Activated gamma-delta T cell (primary cell): ENCODE measurements around the gene NPIPA5.
"Not testable (repeated sequence)": the region's sequence is repeated elsewhere in the genome, so short reads cannot be mapped to it uniquely, and the experiment has no call there.

Source experiments
- DNase-seq: peaks from one replicate; lab custom pipeline; 2025; lab: John Stamatoyannopoulos, UW

Gene NPIPA5

GRCh38 chr16:15389916-15390315, 11.8 kb upstream of the NPIPA5 start:
- not testable (repeated sequence) for DNase-seq

- DNase-seq: not testable (repeated sequence)
Observed at GRCh38 chr16:15388060-15388459, 10.0 kb upstream of the NPIPA5 start.

GRCh38 chr16:15382810-15383209, 4.7 kb upstream of the NPIPA5 start:
- not testable (repeated sequence) for DNase-seq

GRCh38 chr16:15357495-15357894, 20.6 kb downstream of the NPIPA5 start:
- DNase-seq: not testable (repeated sequence)

GRCh38 chr16:15354846-15355245, 23.2 kb downstream of the NPIPA5 start:
- DNase-seq: not testable (repeated sequence)

GRCh38 chr16:15352852-15353251, 25.2 kb downstream of the NPIPA5 start:
- not testable (repeated sequence) for DNase-seq

- not testable (repeated sequence) for DNase-seq
Observed at GRCh38 chr16:15351745-15352144, 26.3 kb downstream of the NPIPA5 start.

GRCh38 chr16:15351251-15351650, 26.8 kb downstream of the NPIPA5 start:
- not testable (repeated sequence) for DNase-seq

GRCh38 chr16:15348721-15349120, 29.4 kb downstream of the NPIPA5 start:
- DNase-seq: not testable (repeated sequence)

GRCh38 chr16:15342337-15342736, 35.8 kb downstream of the NPIPA5 start:
- DNase-seq: not testable (repeated sequence)

GRCh38 chr16:15338986-15339385, 39.1 kb downstream of the NPIPA5 start:
- not testable (repeated sequence) for DNase-seq

GRCh38 chr16:15337974-15338605, 40.0 kb downstream of the NPIPA5 start:
- not testable (repeated sequence) for DNase-seq

GRCh38 chr16:15335609-15336008, 42.5 kb downstream of the NPIPA5 start:
- DNase-seq: not testable (repeated sequence)

GRCh38 chr16:15333969-15334368, 44.1 kb downstream of the NPIPA5 start:
- DNase-seq: not testable (repeated sequence)

GRCh38 chr16:15330978-15331377, 47.1 kb downstream of the NPIPA5 start:
- DNase-seq: not testable (repeated sequence)

- DNase-seq: not testable (repeated sequence)
Observed at GRCh38 chr16:15324954-15325353, 53.1 kb downstream of the NPIPA5 start.

- not testable (repeated sequence) for DNase-seq
Observed at GRCh38 chr16:15323373-15323772, 54.7 kb downstream of the NPIPA5 start.

- DNase-seq: not testable (repeated sequence)
Observed at GRCh38 chr16:15321221-15321620, 56.9 kb downstream of the NPIPA5 start.

GRCh38 chr16:15314562-15314961, 63.5 kb downstream of the NPIPA5 start:
- DNase-seq: not testable (repeated sequence)
